HCT116 (cell line): ENCODE measurements around the gene REEP5.

Source experiments
- EZH2phosphoT487 ChIP-seq: fragments of 200-600 bp; IDR thresholded peaks from 2 replicates; pipeline ENCODE4 v1.6.1; 2018; ENCODE audit warnings: antibody characterized with exemption, borderline replicate concordance
- MAX ChIP-seq: IDR thresholded peaks from 2 replicates; pipeline ENCODE4 v1.6.1; 2012

GRCh38 chr5:112957036-112957808 is 35.2 kb upstream of the REEP5 start:
- TF ChIP-seq EZH2phosphoT487 (no peak), MAX (no peak)
